ENCODE measurements around the gene SH2D3A.

DNA sequence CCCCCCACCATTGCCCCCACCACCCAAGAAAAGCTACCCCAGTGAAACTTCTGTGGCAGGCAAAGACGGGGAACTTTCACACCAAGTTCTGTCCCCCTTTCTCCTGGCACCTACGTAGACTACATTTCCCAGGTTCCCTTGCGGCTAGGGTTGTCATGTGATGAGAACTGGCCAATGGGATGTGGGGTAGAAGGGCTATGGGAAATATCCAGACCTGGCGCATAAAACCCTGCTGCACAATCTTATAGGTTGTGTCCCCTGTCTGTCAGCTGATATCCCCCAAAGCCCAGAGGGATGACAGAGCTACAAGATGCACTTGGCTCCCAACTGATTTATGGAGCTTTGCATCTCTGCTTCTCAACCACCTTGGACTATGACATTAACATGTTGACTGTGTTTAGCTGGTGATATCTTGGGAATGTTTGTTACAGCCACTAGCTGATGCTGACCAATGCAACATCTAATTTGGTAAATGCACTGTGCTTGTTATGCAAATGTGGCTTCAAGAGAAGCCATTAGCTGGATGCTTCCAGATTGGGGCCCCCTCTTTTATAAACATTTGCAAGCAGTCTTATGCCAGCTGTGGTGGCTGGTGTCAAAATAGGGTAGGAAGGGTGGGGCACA, 6.1 kb downstream of the SH2D3A start:
- TF ChIP-seq, protein P1, sequence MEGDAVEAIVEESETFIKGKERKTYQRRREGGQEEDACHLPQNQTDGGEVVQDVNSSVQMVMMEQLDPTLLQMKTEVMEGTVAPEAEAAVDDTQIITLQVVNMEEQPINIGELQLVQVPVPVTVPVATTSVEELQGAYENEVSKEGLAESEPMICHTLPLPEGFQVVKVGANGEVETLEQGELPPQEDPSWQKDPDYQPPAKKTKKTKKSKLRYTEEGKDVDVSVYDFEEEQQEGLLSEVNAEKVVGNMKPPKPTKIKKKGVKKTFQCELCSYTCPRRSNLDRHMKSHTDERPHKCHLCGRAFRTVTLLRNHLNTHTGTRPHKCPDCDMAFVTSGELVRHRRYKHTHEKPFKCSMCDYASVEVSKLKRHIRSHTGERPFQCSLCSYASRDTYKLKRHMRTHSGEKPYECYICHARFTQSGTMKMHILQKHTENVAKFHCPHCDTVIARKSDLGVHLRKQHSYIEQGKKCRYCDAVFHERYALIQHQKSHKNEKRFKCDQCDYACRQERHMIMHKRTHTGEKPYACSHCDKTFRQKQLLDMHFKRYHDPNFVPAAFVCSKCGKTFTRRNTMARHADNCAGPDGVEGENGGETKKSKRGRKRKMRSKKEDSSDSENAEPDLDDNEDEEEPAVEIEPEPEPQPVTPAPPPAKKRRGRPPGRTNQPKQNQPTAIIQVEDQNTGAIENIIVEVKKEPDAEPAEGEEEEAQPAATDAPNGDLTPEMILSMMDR (IDR thresholded peaks at IDR 0.05; ENCODE audit: poor library complexity), result no peak
- TF ChIP-seq EZH2 (IDR thresholded peaks at IDR 0.05; ENCODE audit: borderline replicate concordance), result no peak
- TF ChIP-seq EZH2phosphoT487 (IDR thresholded peaks at IDR 0.05; ENCODE audit: low read depth, severe bottlenecking, unreplicated experiment), result no peak

Data from hepatocyte (in vitro differentiated cells).